Esophagus muscularis mucosa (tissue), 4 donors: ENCODE measurements around the gene PSMB7.

ENCODE experiments used
- EP300 ChIP-seq: sonication (generic); formaldehyde crosslinking; IDR thresholded peaks from one replicate; pipeline ENCODE4 v1.6.1; 2017; ENCODE audit warnings: antibody characterized with exemption
- POLR2A ChIP-seq: fragments of 450-650 bp; IDR thresholded peaks from one replicate; pipeline ENCODE4 v1.6.1; 2017; ENCODE audit warnings: antibody characterized with exemption, moderate library complexity, mild to moderate bottlenecking, low read depth
- POLR2AphosphoS5 ChIP-seq, 2 donors: sonication (generic); formaldehyde crosslinking; IDR thresholded peaks; one replicate each; pipeline ENCODE4 v1.6.1; 2017; ENCODE audit warnings: antibody characterized with exemption in 2 of 2
- TF ChIP-seq, protein P1 (sequence below), 3 experiments: fragments of 200-600 bp in 2 of 3; fragments of 450-650 bp in 1 of 3; sonication (generic) in 2 of 3; IDR thresholded peaks; one replicate each; pipeline ENCODE4 v1.5.1; 2017 to 2019; ENCODE audit warnings: antibody characterized with exemption in 3 of 3, mild to moderate bottlenecking in 2 of 3, moderate library complexity in 1 of 3

DNA sequence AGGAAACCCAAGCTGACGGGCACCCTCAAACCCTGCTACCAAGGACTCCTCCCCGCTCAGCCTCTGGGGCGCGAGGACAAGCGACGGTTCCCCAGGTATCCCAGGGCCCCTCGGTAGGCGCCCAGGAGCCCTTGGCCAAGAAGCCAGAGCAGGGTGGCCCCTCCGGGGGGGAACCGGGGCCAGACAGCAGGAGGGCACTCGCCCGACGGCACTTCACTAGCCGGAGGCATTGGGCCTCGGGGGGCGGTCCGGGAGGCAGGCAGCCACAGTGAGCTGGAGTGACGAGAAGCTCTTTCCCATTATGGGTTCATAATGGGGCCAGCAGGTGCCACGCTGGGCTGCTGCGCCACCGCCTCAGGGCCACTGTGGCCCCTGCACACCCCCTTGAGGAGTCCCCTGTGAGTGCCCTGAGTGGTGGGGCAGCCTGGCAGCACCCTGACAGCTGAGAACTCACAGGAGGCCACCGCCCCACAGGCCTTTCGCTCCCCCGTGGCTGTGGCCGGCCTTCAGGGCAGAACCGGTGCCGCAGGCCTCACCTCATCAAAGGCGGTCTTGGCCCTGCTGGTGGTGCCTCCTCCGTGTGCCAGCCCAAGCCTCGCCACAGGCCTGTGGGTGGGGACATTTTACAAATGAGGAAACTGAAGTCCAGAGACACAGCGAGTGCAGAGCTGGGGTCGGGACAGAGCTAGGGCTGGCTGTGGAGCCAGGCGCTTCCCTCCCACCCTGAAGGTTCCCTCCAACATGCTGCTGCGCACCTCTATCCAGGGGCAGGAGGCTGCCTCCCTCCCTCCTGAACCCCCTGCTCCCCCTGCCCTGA lies 68.7 kb downstream of the PSMB7 start:
- TF ChIP-seq POLR2AphosphoS5 (IDR thresholded peaks at IDR 0.05) (no peak), POLR2A (no peak), EP300 (no peak)
- TF ChIP-seq, protein P1, sequence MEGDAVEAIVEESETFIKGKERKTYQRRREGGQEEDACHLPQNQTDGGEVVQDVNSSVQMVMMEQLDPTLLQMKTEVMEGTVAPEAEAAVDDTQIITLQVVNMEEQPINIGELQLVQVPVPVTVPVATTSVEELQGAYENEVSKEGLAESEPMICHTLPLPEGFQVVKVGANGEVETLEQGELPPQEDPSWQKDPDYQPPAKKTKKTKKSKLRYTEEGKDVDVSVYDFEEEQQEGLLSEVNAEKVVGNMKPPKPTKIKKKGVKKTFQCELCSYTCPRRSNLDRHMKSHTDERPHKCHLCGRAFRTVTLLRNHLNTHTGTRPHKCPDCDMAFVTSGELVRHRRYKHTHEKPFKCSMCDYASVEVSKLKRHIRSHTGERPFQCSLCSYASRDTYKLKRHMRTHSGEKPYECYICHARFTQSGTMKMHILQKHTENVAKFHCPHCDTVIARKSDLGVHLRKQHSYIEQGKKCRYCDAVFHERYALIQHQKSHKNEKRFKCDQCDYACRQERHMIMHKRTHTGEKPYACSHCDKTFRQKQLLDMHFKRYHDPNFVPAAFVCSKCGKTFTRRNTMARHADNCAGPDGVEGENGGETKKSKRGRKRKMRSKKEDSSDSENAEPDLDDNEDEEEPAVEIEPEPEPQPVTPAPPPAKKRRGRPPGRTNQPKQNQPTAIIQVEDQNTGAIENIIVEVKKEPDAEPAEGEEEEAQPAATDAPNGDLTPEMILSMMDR (IDR thresholded peaks at IDR 0.05) = no peak
